Measurements from ENCODE around the gene ST6GALNAC1.

GRCh38 chr17:76635659-76636360 is 7.7 kb downstream of the ST6GALNAC1 start:
- no peak for TF ChIP-seq GABPA (IDR thresholded peaks at IDR 0.05 in 1 of 2, conservative IDR thresholded peaks at IDR 0.05 in 1 of 2)
- no peak for TF ChIP-seq CTCF (IDR thresholded peaks at IDR 0.05; ENCODE audit: low read depth, low read length, missing input control)
- no peak for TF ChIP-seq ZBTB33 (IDR thresholded peaks at IDR 0.05)
- TF ChIP-seq JUND (IDR thresholded peaks at IDR 0.05), result no peak
- TF ChIP-seq YY1 (IDR thresholded peaks at IDR 0.05), result no peak
- TF ChIP-seq REST (IDR thresholded peaks at IDR 0.05), result no peak
- no peak for TF ChIP-seq RAD21 (IDR thresholded peaks at IDR 0.05)
- TF ChIP-seq RXRA (IDR thresholded peaks at IDR 0.05), result no peak
